ENCODE data around the gene WSB1.

WSB1 gene

GRCh38 chr17:27263386-27263785 lies 30.5 kb upstream of the WSB1 start:
- no peak for TF ChIP-seq ESRRG (CRISPR knock-in tag; IDR thresholded peaks at IDR 0.05)
- ATAC-seq, result no peak

- ATAC-seq, result no peak
- no peak for TF ChIP-seq ZFP3 (CRISPR knock-in tag; IDR thresholded peaks at IDR 0.05)
Observed at GRCh38 chr17:27264068-27264812, 29.7 kb upstream of the WSB1 start.

GRCh38 chr17:27265333-27265732 lies 28.6 kb upstream of the WSB1 start:
- no peak for TF ChIP-seq TOX (CRISPR knock-in tag; IDR thresholded peaks at IDR 0.05; ENCODE audit: borderline replicate concordance)
- no peak for TF ChIP-seq ZNF8 (CRISPR knock-in tag; IDR thresholded peaks at IDR 0.05)
- ATAC-seq, result no peak

GRCh38 chr17:27266228-27266627 lies 27.7 kb upstream of the WSB1 start:
- TF ChIP-seq GLIS3 (CRISPR knock-in tag; IDR thresholded peaks at IDR 0.05) (no peak), ZNF565 (CRISPR knock-in tag; conservative IDR thresholded peaks at IDR 0.05; ENCODE audit: low read depth) (no peak), TOX (CRISPR knock-in tag; IDR thresholded peaks at IDR 0.05; ENCODE audit: borderline replicate concordance) (no peak), ARNTL (CRISPR knock-in tag; IDR thresholded peaks at IDR 0.05; ENCODE audit: borderline replicate concordance, low read depth) (no peak), CSRNP3 (CRISPR knock-in tag; IDR thresholded peaks at IDR 0.05) (no peak), ZNF70 (CRISPR knock-in tag; IDR thresholded peaks at IDR 0.05) (no peak), PPARA (CRISPR knock-in tag; IDR thresholded peaks at IDR 0.05; ENCODE audit: borderline replicate concordance) (no peak), POU6F1 (CRISPR knock-in tag; IDR thresholded peaks at IDR 0.05; ENCODE audit: borderline replicate concordance, low read depth) (no peak)
- ATAC-seq, result no peak

GRCh38 chr17:27268394-27269085 lies 25.4 kb upstream of the WSB1 start:
- no peak for TF ChIP-seq BACH2 (CRISPR knock-in tag; IDR thresholded peaks at IDR 0.05; ENCODE audit: borderline replicate concordance)
- no peak for TF ChIP-seq TCF4 (CRISPR knock-in tag; IDR thresholded peaks at IDR 0.05; ENCODE audit: borderline replicate concordance)
- no peak for TF ChIP-seq ESRRG (CRISPR knock-in tag; IDR thresholded peaks at IDR 0.05)
- no peak for TF ChIP-seq ISL1 (CRISPR knock-in tag; IDR thresholded peaks at IDR 0.05)
- no peak for TF ChIP-seq CSDC2 (CRISPR knock-in tag; IDR thresholded peaks at IDR 0.05)
- TF ChIP-seq OSR1 (CRISPR knock-in tag; IDR thresholded peaks at IDR 0.05), result no peak
- TF ChIP-seq GLIS3 (CRISPR knock-in tag; IDR thresholded peaks at IDR 0.05), result no peak
- no peak for TF ChIP-seq TSHZ2 (CRISPR knock-in tag; IDR thresholded peaks at IDR 0.05)
- TF ChIP-seq ZNF70 (CRISPR knock-in tag; IDR thresholded peaks at IDR 0.05), result no peak
- no peak for TF ChIP-seq PPARA (CRISPR knock-in tag; IDR thresholded peaks at IDR 0.05; ENCODE audit: borderline replicate concordance)
- TF ChIP-seq ZFP3 (CRISPR knock-in tag; IDR thresholded peaks at IDR 0.05), result no peak

GRCh38 chr17:27269201-27269600 lies 24.7 kb upstream of the WSB1 start:
- no peak for ATAC-seq
- no peak for TF ChIP-seq ARNTL (CRISPR knock-in tag; IDR thresholded peaks at IDR 0.05; ENCODE audit: borderline replicate concordance, low read depth)
- TF ChIP-seq SNAI2 (CRISPR knock-in tag; IDR thresholded peaks at IDR 0.05), result no peak
- no peak for TF ChIP-seq PATZ1 (CRISPR knock-in tag; IDR thresholded peaks at IDR 0.05; ENCODE audit: borderline replicate concordance)
- TF ChIP-seq ESRRG (CRISPR knock-in tag; IDR thresholded peaks at IDR 0.05), result no peak
- no peak for TF ChIP-seq TOX (CRISPR knock-in tag; IDR thresholded peaks at IDR 0.05; ENCODE audit: borderline replicate concordance)
- TF ChIP-seq CREB5 (CRISPR knock-in tag; IDR thresholded peaks at IDR 0.05; ENCODE audit: low read depth), result no peak
- no peak for TF ChIP-seq TCF4 (CRISPR knock-in tag; IDR thresholded peaks at IDR 0.05; ENCODE audit: borderline replicate concordance)
- TF ChIP-seq ISL1 (CRISPR knock-in tag; IDR thresholded peaks at IDR 0.05), result no peak
- TF ChIP-seq ZC3H10 (CRISPR knock-in tag; IDR thresholded peaks at IDR 0.05), result no peak
- no peak for TF ChIP-seq OSR1 (CRISPR knock-in tag; IDR thresholded peaks at IDR 0.05)
- no peak for TF ChIP-seq PPARA (CRISPR knock-in tag; IDR thresholded peaks at IDR 0.05; ENCODE audit: borderline replicate concordance)
- TF ChIP-seq ZFP30 (CRISPR knock-in tag; IDR thresholded peaks at IDR 0.05), result no peak
- no peak for TF ChIP-seq BACH2 (CRISPR knock-in tag; IDR thresholded peaks at IDR 0.05; ENCODE audit: borderline replicate concordance)
- no peak for TF ChIP-seq ZFP3 (CRISPR knock-in tag; IDR thresholded peaks at IDR 0.05)

More at GRCh38 chr17:27268394-27269085, 25.4 kb upstream of the WSB1 start:
- ATAC-seq, result no peak
